Measurements from ENCODE around the gene PIGL.
"Not testable (repeated sequence)": the region's sequence is repeated elsewhere in the genome, so short reads cannot be mapped to it uniquely, and the experiment has no call there.

Gene PIGL

GRCh38 chr17:16211590-16211989 lies 5.4 kb upstream of the PIGL start:
- H3K9me3 Mint-ChIP-seq = no peaks in the 10 kb centered on the region
- DNase-seq (ENCODE audit: low spot score in 2 of 2) = no peak
- H3K4me1 Mint-ChIP-seq = peaks cover 15% of the 10 kb centered on the region

GRCh38 chr17:16212793-16213192 lies 4.2 kb upstream of the PIGL start:
- Mint-ChIP-seq H3K27ac (peak overlapping the region; percentile 94), H3K9me3 (no peaks in the 10 kb centered on the region), H3K4me1 (peaks cover 22% of the 10 kb centered on the region), H3K4me3 (no peak overlapping the region), H3K27me3 (no peaks in the 10 kb centered on the region), H3K36me3 (no peaks in the 10 kb centered on the region)
- ATAC-seq (ENCODE audit: low read depth) (no peak), DNase-seq (ENCODE audit: low spot score in 2 of 2) (no peak)

More at GRCh38 chr17:16211590-16211989, 5.4 kb upstream of the PIGL start:
- no peak for ATAC-seq (ENCODE audit: low read depth)
- Mint-ChIP-seq H3K4me3 (no peak overlapping the region), H3K27me3 (no peaks in the 10 kb centered on the region), H3K27ac (no peak overlapping the region), H3K36me3 (no peaks in the 10 kb centered on the region)

- peak overlapping the region; percentile 96 for H3K4me3 Mint-ChIP-seq
Measured at GRCh38 chr17:16214190-16215001, 2.6 kb upstream of the PIGL start.

GRCh38 chr17:16215002-16215272 lies 2.1 kb upstream of the PIGL start:
- Mint-ChIP-seq H3K27me3 (no peaks in the 10 kb centered on the region), H3K4me3 (peak overlapping the region; percentile 96), H3K9me3 (no peaks in the 10 kb centered on the region), H3K36me3 (no peaks in the 10 kb centered on the region), H3K27ac (peak overlapping the region; percentile 94), H3K4me1 (peaks cover 23% of the 10 kb centered on the region)
- peak; percentile 31 for ATAC-seq (ENCODE audit: low read depth)
- DNase-seq (ENCODE audit: low spot score in 2 of 2) = no peak

More at GRCh38 chr17:16214190-16215001, 2.6 kb upstream of the PIGL start:
- Mint-ChIP-seq H3K27me3 (no peaks in the 10 kb centered on the region), H3K9me3 (no peaks in the 10 kb centered on the region), H3K36me3 (no peaks in the 10 kb centered on the region), H3K4me1 (peaks cover 23% of the 10 kb centered on the region), H3K27ac (peak overlapping the region; percentile 94)
- DNase-seq (ENCODE audit: low spot score in 2 of 2) (no peak), ATAC-seq (ENCODE audit: low read depth) (peak; percentile 28)

- DNase-seq (ENCODE audit: low spot score in 2 of 2) (peak; percentile 75 to 82), ATAC-seq (ENCODE audit: low read depth) (peak; percentile 80)
- H3K27me3 Mint-ChIP-seq = no peaks in the 10 kb centered on the region
- peak within 1 kb of the TSS; percentile 96 for H3K4me3 Mint-ChIP-seq
- H3K4me1 Mint-ChIP-seq = peaks cover 23% of the 10 kb centered on the region
- no peaks in the 10 kb centered on the region for H3K9me3 Mint-ChIP-seq
- no peaks in the 10 kb centered on the region for H3K36me3 Mint-ChIP-seq
- peak within 1 kb of the TSS; percentile 94 for H3K27ac Mint-ChIP-seq
Measured at GRCh38 chr17:16215273-16215964, 1.6 kb upstream of the PIGL start, which contains the start of gene NCOR1. TSS of gene NCOR1 (minus strand) at chr17:16215534. CDS start at chr17:16194569, 20,965 bp downstream.

GRCh38 chr17:16215965-16216316 lies 1.1 kb upstream of the PIGL start:
- ATAC-seq (ENCODE audit: low read depth) (peak; percentile 10), DNase-seq (ENCODE audit: low spot score in 2 of 2) (peak in 1 of 2 donors; percentile 14)
- no peaks in the 10 kb centered on the region for H3K9me3 Mint-ChIP-seq
- H3K4me1 Mint-ChIP-seq = peaks cover 23% of the 10 kb centered on the region
- H3K36me3 Mint-ChIP-seq = no peaks in the 10 kb centered on the region
- H3K27me3 Mint-ChIP-seq = no peaks in the 10 kb centered on the region
- H3K4me3 Mint-ChIP-seq = peak overlapping the region; percentile 96
- H3K27ac Mint-ChIP-seq = peak overlapping the region; percentile 94

GRCh38 chr17:16216341-16217001 lies 539 bp upstream of the PIGL start:
- not testable (repeated sequence) for H3K9me3 Mint-ChIP-seq

GRCh38 chr17:16222406-16222805 lies 5.4 kb downstream of the PIGL start:
- Mint-ChIP-seq H3K4me3 (no peak overlapping the region), H3K4me1 (peaks cover 9% of the 10 kb centered on the region), H3K36me3 (no peaks in the 10 kb centered on the region), H3K9me3 (no peaks in the 10 kb centered on the region), H3K27ac (no peak overlapping the region), H3K27me3 (no peaks in the 10 kb centered on the region)
- no peak for DNase-seq (ENCODE audit: low spot score in 2 of 2)
- ATAC-seq (ENCODE audit: low read depth) = no peak

More at GRCh38 chr17:16216341-16217001, 539 bp upstream of the PIGL start:
- not testable (repeated sequence) for H3K27me3 Mint-ChIP-seq; H3K36me3 Mint-ChIP-seq; ATAC-seq (ENCODE audit: low read depth); DNase-seq (ENCODE audit: low spot score in 2 of 2)
- peak overlapping the region; percentile 96 for H3K4me3 Mint-ChIP-seq
- H3K27ac Mint-ChIP-seq = peak overlapping the region; percentile 94
- peaks cover 23% of the 10 kb centered on the region for H3K4me1 Mint-ChIP-seq

GRCh38 chr17:16229912-16230561 lies 13.0 kb downstream of the PIGL start:
- peaks cover 13% of the 10 kb centered on the region for H3K4me1 Mint-ChIP-seq
- H3K27ac Mint-ChIP-seq; DNase-seq (ENCODE audit: low spot score in 2 of 2); H3K4me3 Mint-ChIP-seq; H3K27me3 Mint-ChIP-seq; H3K9me3 Mint-ChIP-seq; ATAC-seq (ENCODE audit: low read depth): not testable (repeated sequence)
- peaks cover 14% of the 10 kb centered on the region for H3K36me3 Mint-ChIP-seq

GRCh38 chr17:16232391-16232790 lies 15.4 kb downstream of the PIGL start:
- H3K36me3 Mint-ChIP-seq = peaks cover 19% of the 10 kb centered on the region
- no peak overlapping the region for H3K27ac Mint-ChIP-seq
- no peak for DNase-seq (ENCODE audit: low spot score in 2 of 2)

GRCh38 chr17:16239931-16240330 lies 22.9 kb downstream of the PIGL start:
- Mint-ChIP-seq H3K36me3 (peaks cover 8% of the 10 kb centered on the region), H3K4me3 (no peak overlapping the region), H3K27me3 (no peaks in the 10 kb centered on the region), H3K9me3 (no peaks in the 10 kb centered on the region), H3K4me1 (peaks cover 10% of the 10 kb centered on the region), H3K27ac (no peak overlapping the region)
- no peak for DNase-seq (ENCODE audit: low spot score in 2 of 2)
- no peak for ATAC-seq (ENCODE audit: low read depth)

More at GRCh38 chr17:16232391-16232790, 15.4 kb downstream of the PIGL start:
- Mint-ChIP-seq H3K27me3 (no peaks in the 10 kb centered on the region), H3K4me3 (no peak overlapping the region), H3K4me1 (peaks cover 9% of the 10 kb centered on the region), H3K9me3 (no peaks in the 10 kb centered on the region)
- ATAC-seq (ENCODE audit: low read depth) = no peak

- DNase-seq (ENCODE audit: low spot score in 2 of 2) (no peak), ATAC-seq (ENCODE audit: low read depth) (no peak)
- peaks cover 10% of the 10 kb centered on the region for H3K4me1 Mint-ChIP-seq
- H3K36me3 Mint-ChIP-seq = peaks cover 4% of the 10 kb centered on the region
- no peaks in the 10 kb centered on the region for H3K27me3 Mint-ChIP-seq
- H3K27ac Mint-ChIP-seq = no peak overlapping the region
- no peaks in the 10 kb centered on the region for H3K9me3 Mint-ChIP-seq
- H3K4me3 Mint-ChIP-seq = no peak overlapping the region
Measured at GRCh38 chr17:16241906-16242399, 24.9 kb downstream of the PIGL start.

GRCh38 chr17:16243385-16243784 lies 26.4 kb downstream of the PIGL start:
- DNase-seq (ENCODE audit: low spot score in 2 of 2) (no peak), ATAC-seq (ENCODE audit: low read depth) (no peak)
- peaks cover 10% of the 10 kb centered on the region for H3K4me1 Mint-ChIP-seq
- no peak overlapping the region for H3K27ac Mint-ChIP-seq
- peaks cover 10% of the 10 kb centered on the region for H3K36me3 Mint-ChIP-seq
- H3K27me3 Mint-ChIP-seq = no peaks in the 10 kb centered on the region
- H3K9me3 Mint-ChIP-seq = no peaks in the 10 kb centered on the region
- H3K4me3 Mint-ChIP-seq = no peak overlapping the region
